GM11168 (cell line): ENCODE data around the gene FOXL1.

Experiments
- in situ Hi-C: fragments of 300-500 bp; cut with MboI; formaldehyde crosslinking; loops from one replicate; pipeline ENCODE4 v1.12.0; 2022; ENCODE audit warnings: low sequenced_read_pairs; ENCODE audit not compliant: unreplicated experiment

The FOXL1 gene

GRCh38 chr16:86547286-86547685 lies 31.1 kb upstream of the FOXL1 start:
- in situ Hi-C loops: no loop called here

- in situ Hi-C loops: no loop called here
These were observed 29.1 kb upstream of the FOXL1 start for GRCh38 chr16:86549076-86549892.

DNA sequence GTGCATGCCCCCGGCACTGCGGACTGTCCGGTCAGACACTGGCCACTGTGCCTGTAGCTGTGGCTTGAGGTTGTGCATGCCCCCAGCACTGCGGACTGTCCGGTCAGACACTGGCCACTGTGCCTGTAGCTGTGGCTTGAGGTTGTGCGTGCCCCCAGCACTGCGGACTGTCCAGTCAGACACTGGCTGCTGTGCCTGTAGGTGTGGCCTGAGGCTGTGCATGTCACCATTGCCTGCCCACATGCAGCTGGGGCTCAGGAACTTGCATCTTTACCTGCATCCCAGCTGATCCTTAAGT lies 28.5 kb upstream of the FOXL1 start:
- in situ Hi-C loops: loop anchor here (25.0 kb wide), 1 partner anchor 737 kb away; no protein-coding TSS in a partner anchor

DNA sequence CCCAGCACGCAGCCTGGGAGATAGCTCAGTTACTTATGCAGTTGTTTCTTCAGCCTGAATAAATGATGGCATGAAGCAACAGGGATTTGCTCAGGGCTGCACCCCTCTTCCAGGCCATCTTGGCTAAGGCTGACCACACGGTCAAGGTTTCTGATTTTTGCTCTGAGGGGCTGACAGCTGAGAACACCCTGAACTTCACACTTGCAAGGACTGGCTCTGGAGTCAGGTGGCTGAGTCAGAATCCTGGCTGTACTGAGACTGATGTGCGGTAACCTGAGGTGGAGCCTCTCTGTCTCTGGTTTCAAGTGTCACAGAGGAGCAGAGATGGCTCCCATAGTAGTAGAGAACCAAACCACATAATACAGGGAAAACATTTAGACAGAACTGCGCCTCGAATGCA lies 28.1 kb upstream of the FOXL1 start:
- in situ Hi-C loops: loop anchor here (25.0 kb wide), 1 partner anchor 737 kb away; no protein-coding TSS in a partner anchor

- in situ Hi-C loops: loop anchor here (25.0 kb wide), 1 partner anchor 734 kb away; no protein-coding TSS in a partner anchor
These were observed 25.0 kb upstream of the FOXL1 start for GRCh38 chr16:86553356-86553755.

DNA sequence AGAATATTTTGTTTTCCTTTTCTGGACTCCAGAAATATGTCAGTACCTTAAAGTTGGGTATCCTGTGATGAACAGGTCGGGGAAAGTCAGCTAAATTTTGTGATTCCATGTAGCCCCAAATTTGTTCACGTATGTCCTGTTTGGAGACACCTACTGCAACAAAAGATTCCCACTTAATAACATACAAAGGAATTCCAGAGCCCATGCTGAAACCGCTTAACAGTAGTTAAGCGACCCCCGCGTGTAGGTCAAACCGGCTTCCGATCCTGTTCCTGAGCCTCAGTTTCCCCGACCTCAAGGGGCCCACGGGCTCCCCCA lies 23.8 kb upstream of the FOXL1 start:
- in situ Hi-C loops: loop anchor here (25.0 kb wide), 1 partner anchor 733 kb away; no protein-coding TSS in a partner anchor

- in situ Hi-C loops: loop anchor here (25.0 kb wide), 1 partner anchor 732 kb away; no protein-coding TSS in a partner anchor
These were observed 23.2 kb upstream of the FOXL1 start, which contains the start of gene MTHFSD for GRCh38 chr16:86554917-86555703. Gene MTHFSD, minus strand, starts transcription at chr16:86555235. Its CDS starts 51 bp downstream, at chr16:86555184.

GRCh38 chr16:86555704-86556075 lies 22.7 kb upstream of the FOXL1 start:
- in situ Hi-C loops: loop anchor here (25.0 kb wide), 1 partner anchor 732 kb away; no protein-coding TSS in a partner anchor

DNA sequence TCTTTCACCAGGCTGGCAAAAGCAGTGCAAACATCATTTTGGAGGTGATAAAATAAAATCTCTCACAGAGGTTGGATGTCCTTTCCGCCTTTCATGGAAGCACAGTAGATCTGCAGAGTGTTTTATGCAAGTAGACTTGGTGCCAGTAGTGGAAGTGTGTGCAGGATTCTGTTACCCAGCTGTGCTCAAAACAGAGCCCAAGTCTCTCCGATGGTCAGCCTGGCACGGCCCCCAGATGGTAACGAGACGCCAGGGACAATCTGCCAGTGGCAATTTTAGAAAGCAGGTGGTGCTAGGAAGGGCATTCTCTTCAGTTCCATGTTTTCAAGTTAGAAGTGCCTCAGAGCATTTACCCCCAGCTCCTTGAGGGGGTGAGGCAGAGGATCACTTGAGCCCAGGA lies 21.8 kb upstream of the FOXL1 start:
- in situ Hi-C loops: loop anchor here (25.0 kb wide), 1 partner anchor 731 kb away; no protein-coding TSS in a partner anchor

DNA sequence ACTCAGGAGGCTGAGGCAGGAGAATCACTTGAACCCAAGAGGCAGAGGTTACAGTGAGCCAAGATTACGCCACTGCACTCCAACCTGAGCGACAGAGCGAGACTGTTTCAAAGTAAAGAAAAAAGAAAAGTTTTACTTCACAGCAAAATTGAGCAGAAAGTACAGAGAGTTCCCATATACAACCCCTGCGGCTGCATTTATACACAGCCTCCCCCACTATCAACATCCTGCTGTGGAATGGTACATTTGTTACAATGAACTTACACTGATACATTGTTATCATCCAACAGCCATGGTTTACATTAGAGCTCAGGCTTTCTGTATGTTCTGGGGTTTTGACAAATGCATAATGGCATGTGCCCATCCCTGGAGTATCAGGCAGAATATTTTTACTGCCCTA lies 20.8 kb upstream of the FOXL1 start:
- in situ Hi-C loops: loop anchor here (25.0 kb wide), 1 partner anchor 730 kb away; no protein-coding TSS in a partner anchor

- in situ Hi-C loops: loop anchor here (25.0 kb wide), 1 partner anchor 729 kb away; no protein-coding TSS in a partner anchor
These were observed 19.8 kb upstream of the FOXL1 start for GRCh38 chr16:86558355-86559193.

DNA sequence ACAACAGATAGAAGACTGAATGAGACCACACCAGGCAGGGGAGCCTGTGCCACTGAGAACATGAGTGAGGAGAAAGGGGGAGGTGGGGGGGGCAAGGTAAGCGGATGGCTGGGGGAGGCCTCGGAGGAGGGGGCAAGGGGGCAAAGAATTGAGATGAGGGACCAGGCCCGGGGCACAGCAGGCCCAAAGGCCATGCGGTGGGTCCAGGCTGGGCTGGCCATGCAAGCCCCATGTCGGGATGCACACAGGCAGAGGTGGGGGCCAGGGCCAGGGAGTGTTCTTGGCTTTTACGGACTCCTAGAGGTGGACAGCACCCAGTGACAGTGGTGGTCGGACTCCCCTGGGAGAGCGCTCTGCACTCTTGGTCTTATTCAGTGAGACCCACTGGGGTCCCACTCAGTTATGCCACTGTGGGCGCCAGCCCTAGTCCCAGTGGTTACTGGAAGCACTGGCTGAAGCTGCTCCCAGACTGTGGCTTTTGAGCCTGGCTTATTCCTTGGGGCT lies 18.5 kb upstream of the FOXL1 start:
- in situ Hi-C loops: loop anchor here (10.0 to 25.0 kb wide), 2 partner anchors 515 to 727 kb away; no protein-coding TSS in a partner anchor

GRCh38 chr16:86562356-86562755 lies 16.0 kb upstream of the FOXL1 start:
- in situ Hi-C loops: loop anchor here (10.0 to 25.0 kb wide), 2 partner anchors 512 to 725 kb away; no protein-coding TSS in a partner anchor

DNA sequence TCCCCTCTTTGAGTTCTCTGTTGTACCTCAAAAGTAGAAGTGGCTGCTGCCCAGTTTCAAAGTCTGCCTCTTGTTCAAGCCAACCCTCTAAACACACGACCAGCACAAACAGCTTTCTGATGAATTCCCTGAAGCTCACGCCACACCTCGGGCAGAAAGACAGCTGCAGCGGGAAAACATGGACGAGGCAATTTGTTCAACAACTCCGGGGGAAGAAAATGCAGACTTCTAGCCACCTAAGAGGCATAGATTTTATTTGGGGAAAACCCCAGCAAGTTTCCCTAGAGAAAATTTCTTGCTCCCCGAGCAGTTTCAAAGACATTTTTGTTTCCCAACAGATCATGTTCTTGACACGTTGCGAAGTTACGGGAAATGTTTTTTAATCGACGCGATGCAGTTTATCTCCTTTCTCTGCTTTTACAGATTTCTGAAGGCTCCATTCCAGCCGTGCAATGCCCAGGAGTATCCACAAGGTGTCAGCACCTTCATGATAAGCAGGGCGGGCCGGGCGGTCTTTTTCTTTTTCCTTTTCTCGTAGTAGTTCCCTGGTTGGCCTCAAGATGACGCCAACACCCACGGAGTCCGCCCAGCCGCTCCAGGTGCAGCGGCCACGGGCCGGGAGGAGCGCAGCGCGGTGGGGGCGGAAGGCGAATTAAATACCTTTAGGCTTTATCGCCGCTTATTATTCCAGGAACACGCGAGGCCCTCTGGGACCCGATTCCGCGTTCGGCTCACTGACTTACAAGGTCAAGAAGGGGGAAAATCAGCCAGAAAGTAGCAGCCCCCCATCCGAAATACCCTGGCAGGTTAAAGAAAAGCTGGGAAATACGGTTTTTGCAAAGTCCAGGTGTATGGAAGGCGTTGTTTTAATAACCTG lies 14.6 kb upstream of the FOXL1 start:
- in situ Hi-C loops: loop anchor here (10.0 to 25.0 kb wide), 2 partner anchors 511 to 724 kb away; no protein-coding TSS in a partner anchor

DNA sequence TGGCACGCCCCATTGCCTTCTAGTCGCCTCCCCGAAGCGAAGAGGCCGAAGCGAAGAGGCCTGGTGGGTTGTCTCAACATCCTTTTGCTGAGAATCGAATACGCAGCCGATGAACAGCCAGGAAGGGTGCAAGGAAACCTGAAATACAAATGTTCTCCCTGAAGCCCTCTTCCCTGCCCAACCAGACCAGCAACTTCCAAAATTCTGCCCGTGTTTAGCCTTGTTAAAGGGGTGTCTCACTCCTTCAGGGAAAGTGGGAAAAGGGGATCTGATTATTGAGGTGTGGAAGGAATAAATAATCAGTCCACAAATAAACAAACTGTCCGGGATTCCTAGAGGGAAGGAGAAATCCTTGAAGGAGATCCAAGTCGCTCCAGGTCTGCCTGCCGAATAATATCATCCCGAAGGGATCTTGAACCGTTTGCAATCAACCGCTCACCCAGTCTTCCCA lies 13.1 kb upstream of the FOXL1 start:
- in situ Hi-C loops: loop anchor here (10.0 to 25.0 kb wide), 2 partner anchors 510 to 722 kb away; no protein-coding TSS in a partner anchor

DNA sequence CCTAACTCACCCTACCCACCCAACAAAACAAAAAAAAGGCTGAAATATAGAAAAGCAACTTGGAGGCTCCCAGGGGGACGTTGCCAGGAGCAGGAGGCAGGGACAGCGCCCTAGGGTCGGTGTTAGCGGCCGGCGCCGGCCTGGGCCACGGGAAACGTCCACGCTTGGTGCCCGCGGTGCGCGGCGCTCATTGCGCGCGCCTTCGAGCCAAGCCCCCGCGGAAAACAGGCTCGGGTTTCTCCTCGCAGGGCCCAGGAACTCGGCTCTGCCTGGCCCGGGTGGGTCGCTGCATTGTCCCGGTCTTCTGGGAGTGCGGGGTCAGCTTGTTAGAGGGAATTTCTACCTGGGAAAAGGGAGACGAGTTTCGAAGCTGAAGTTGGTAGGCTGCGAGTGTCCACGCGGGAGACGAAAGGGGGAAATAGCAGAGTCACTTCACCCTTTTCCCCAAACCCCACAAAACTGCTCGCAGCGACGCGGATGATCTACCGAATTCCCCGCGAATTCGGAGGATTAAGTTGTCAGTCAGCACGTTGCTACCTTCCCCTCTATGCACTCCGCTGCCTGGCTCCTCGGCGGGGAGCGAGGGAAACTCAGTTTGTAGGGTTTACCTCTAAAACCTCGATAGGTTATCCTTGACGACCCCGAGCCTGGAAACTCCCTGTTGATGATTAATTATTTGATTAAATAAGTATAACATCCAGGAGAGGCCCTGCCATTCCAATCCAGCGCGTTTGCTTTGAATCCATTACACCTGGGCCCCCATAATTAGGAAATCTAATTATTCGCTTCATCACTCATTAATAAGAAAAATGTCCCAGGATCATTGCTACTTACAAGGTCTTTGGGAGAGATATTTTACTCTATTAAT lies 12.5 kb upstream of the FOXL1 start:
- in situ Hi-C loops: loop anchor here (10.0 to 25.0 kb wide), 2 partner anchors 509 to 721 kb away; no protein-coding TSS in a partner anchor

- in situ Hi-C loops: loop anchor here (10.0 to 25.0 kb wide), 2 partner anchors 508 to 721 kb away; no protein-coding TSS in a partner anchor
These were observed 11.8 kb upstream of the FOXL1 start, which contains the start of gene FOXC2 for GRCh38 chr16:86566601-86566965. Gene FOXC2, plus strand, starts transcription at chr16:86566829. Its CDS starts 507 bp downstream, at chr16:86567336.
